ENCODE data around the gene ACTRT2. TPM values are rescaled to one million over a fixed set of nuclear protein-coding genes. Genes with fewer than 3 reads are reported as not detected.

ACTRT2 gene
- total RNA-seq, 1 experiment from 2014 or later: not detected

GRCh38 chr1:3035563-3036446 lies 14.5 kb downstream of the ACTRT2 start:
- no peaks in the 10 kb centered on the region for H3K9me3 ChIP-seq (ENCODE audit: low read depth, low read length, poor library complexity, severe bottlenecking)
- intact Hi-C loops (cut with micrococcal nuclease; ENCODE audit: unreplicated experiment): no loop called here
- no peaks in the 10 kb centered on the region for H3K4me1 ChIP-seq (ENCODE audit: insufficient read depth, low read length, poor library complexity, severe bottlenecking)
- H3K36me3 ChIP-seq (ENCODE audit: insufficient read depth, low read length, poor library complexity, severe bottlenecking): no peaks in the 10 kb centered on the region
- POLR2A ChIA-PET (ENCODE audit: low non-redundant PET): no interaction called here
- no peak for DNase-seq (ENCODE audit: low spot score)
- no TSS peak for BruUV-seq (replicated peaks)
- H3K27me3 ChIP-seq (replicated peaks; ENCODE audit: insufficient read depth, low read depth, low read length, poor library complexity): peaks cover 54% of the 10 kb centered on the region
- CTCF ChIA-PET: no interaction called here
- no peak overlapping the region for H3K4me3 ChIP-seq (ENCODE audit: low read depth, low read length, poor library complexity, severe bottlenecking)
- TF ChIP-seq CTCF (conservative IDR thresholded peaks at IDR 0.05; ENCODE audit: low read depth, low read length): no peak
- no peak for TF ChIP-seq EZH2 (IDR thresholded peaks at IDR 0.05; ENCODE audit: borderline replicate concordance, low read depth, low read length, poor library complexity, severe bottlenecking)
- no peak overlapping the region for H3K27ac ChIP-seq (ENCODE audit: low read depth, low read length, poor library complexity, severe bottlenecking)

- no peak for TF ChIP-seq EZH2 (IDR thresholded peaks at IDR 0.05; ENCODE audit: borderline replicate concordance, low read depth, low read length, poor library complexity, severe bottlenecking)
- TF ChIP-seq CTCF (conservative IDR thresholded peaks at IDR 0.05; ENCODE audit: low read depth, low read length): no peak
- BruUV-seq (replicated peaks): no TSS peak
Measured at GRCh38 chr1:3036447-3037280, 15.4 kb downstream of the ACTRT2 start.

GRCh38 chr1:3037281-3038040 lies 16.2 kb downstream of the ACTRT2 start:
- ChIA-PET CTCF (interaction anchor here (0.5 kb wide), 1 partner anchor 388 kb away, joined by 6 read pairs; no protein-coding TSS in a partner anchor), POLR2A (ENCODE audit: low non-redundant PET) (no interaction called here)
- no peak overlapping the region for H3K27ac ChIP-seq (ENCODE audit: low read depth, low read length, poor library complexity, severe bottlenecking)
- BruUV-seq (replicated peaks): no TSS peak
- TF ChIP-seq EZH2 (IDR thresholded peaks at IDR 0.05; ENCODE audit: borderline replicate concordance, low read depth, low read length, poor library complexity, severe bottlenecking): no peak
- no peak for TF ChIP-seq CTCF (conservative IDR thresholded peaks at IDR 0.05; ENCODE audit: low read depth, low read length)
- H3K27me3 ChIP-seq (replicated peaks; ENCODE audit: insufficient read depth, low read depth, low read length, poor library complexity): peaks cover 49% of the 10 kb centered on the region
- no peaks in the 10 kb centered on the region for H3K9me3 ChIP-seq (ENCODE audit: low read depth, low read length, poor library complexity, severe bottlenecking)
- no peak for DNase-seq (ENCODE audit: low spot score)
- H3K36me3 ChIP-seq (ENCODE audit: insufficient read depth, low read length, poor library complexity, severe bottlenecking): no peaks in the 10 kb centered on the region
- H3K4me3 ChIP-seq (ENCODE audit: low read depth, low read length, poor library complexity, severe bottlenecking): no peak overlapping the region
- intact Hi-C loops (cut with micrococcal nuclease; ENCODE audit: unreplicated experiment): no loop called here
- H3K4me1 ChIP-seq (ENCODE audit: insufficient read depth, low read length, poor library complexity, severe bottlenecking): no peaks in the 10 kb centered on the region

More at GRCh38 chr1:3036447-3037280, 15.4 kb downstream of the ACTRT2 start:
- Histone ChIP-seq H3K4me3 (ENCODE audit: low read depth, low read length, poor library complexity, severe bottlenecking) (no peak overlapping the region), H3K4me1 (ENCODE audit: insufficient read depth, low read length, poor library complexity, severe bottlenecking) (no peaks in the 10 kb centered on the region), H3K36me3 (ENCODE audit: insufficient read depth, low read length, poor library complexity, severe bottlenecking) (no peaks in the 10 kb centered on the region), H3K27me3 (replicated peaks; ENCODE audit: insufficient read depth, low read depth, low read length, poor library complexity) (peaks cover 54% of the 10 kb centered on the region), H3K9me3 (ENCODE audit: low read depth, low read length, poor library complexity, severe bottlenecking) (no peaks in the 10 kb centered on the region), H3K27ac (ENCODE audit: low read depth, low read length, poor library complexity, severe bottlenecking) (no peak overlapping the region)
- ChIA-PET POLR2A (ENCODE audit: low non-redundant PET) (no interaction called here), CTCF (interaction anchor here (0.5 kb wide), 1 partner anchor 388 kb away, joined by 6 read pairs; no protein-coding TSS in a partner anchor)
- intact Hi-C loops (cut with micrococcal nuclease; ENCODE audit: unreplicated experiment): no loop called here
- no peak for DNase-seq (ENCODE audit: low spot score)
